Kidney (tissue), 14 donors: ENCODE measurements around the gene CELA3A. TPM values are rescaled to one million over a fixed set of nuclear protein-coding genes. Genes with fewer than 3 reads are reported as not detected.
A peak's percentile ranks its signal among the peaks of the same experiment; 100 is the strongest.

Experiments
- DNase-seq, 5 donors: peaks; one replicate each; pipeline ENCODE4 v3.0.0-alpha.2; 2013 to 2020
- FAIRE-seq: peaks from 2 replicates; lab custom pipeline; 2012; peaks lifted over from hg19 to GRCh38; lab: Jason Lieb, UNC
- H3K27ac ChIP-seq, 2 donors: one replicate each; pipeline ENCODE4 v1.7.0; 2013; ENCODE audit warnings: low read depth in 2 of 2, low read length in 2 of 2, inconsistent platforms in 1 of 2
- H3K27me3 ChIP-seq: one replicate; pipeline ENCODE4 v1.7.1; 2013; ENCODE audit warnings: low read length, inconsistent platforms; ENCODE audit not compliant: control insufficient read depth, insufficient read depth
- H3K36me3 ChIP-seq, 3 donors: one replicate each; pipeline versions ENCODE4 v1.7.0 to v1.7.1; 2013; ENCODE audit warnings: low read length in 3 of 3, control low read depth in 1 of 3, inconsistent platforms in 1 of 3; ENCODE audit not compliant: insufficient read depth in 3 of 3, control insufficient read depth in 2 of 3
- H3K4me1 ChIP-seq, 3 donors: one replicate each; pipeline versions ENCODE4 v1.7.0 to v1.7.1; 2013; ENCODE audit warnings: low read length in 3 of 3, inconsistent platforms in 1 of 3, low read depth in 1 of 3; ENCODE audit not compliant: control insufficient read depth in 2 of 3, insufficient read depth in 2 of 3
- H3K4me3 ChIP-seq, 3 donors: one replicate each; pipeline versions ENCODE4 v1.7.0 to v1.8.1; 2013; ENCODE audit warnings: low read length in 3 of 3, control low read depth in 1 of 3, inconsistent platforms in 1 of 3
- H3K9ac ChIP-seq, 3 donors: one replicate each; pipeline versions ENCODE4 v1.7.0 to v1.7.1; 2013; ENCODE audit warnings: low read length in 3 of 3, control low read depth in 1 of 3, inconsistent platforms in 1 of 3
- H3K9me3 ChIP-seq, 3 donors: one replicate each; pipeline versions ENCODE4 v1.7.0 to v1.7.1; 2013; ENCODE audit warnings: low read length in 3 of 3, control low read depth in 1 of 3, inconsistent platforms in 1 of 3; ENCODE audit not compliant: control insufficient read depth in 2 of 3, insufficient read depth in 1 of 3
- CTCF ChIP-seq: IDR thresholded peaks from 3 replicates; pipeline ENCODE4 v1.5.1; 2012; ENCODE audit warnings: mild to moderate bottlenecking, moderate library complexity, borderline replicate concordance; ENCODE audit not compliant: insufficient read depth; ENCODE audit errors: extremely low read depth
- intact Hi-C: fragments of 100-400 bp; cut with DNase I; formaldehyde crosslinking; loops from one replicate; pipeline ENCODE4 v1.11.1; 2022
- polyA plus RNA-seq: library from polyadenylated mRNA; stranded (reverse); fragments of 350-450 nt; fragmentation: Illumina TruSeq; extraction: RNeasy Lipid Tissue Mini Kit (QIAGEN cat#74804); gene quantifications from one replicate; pipeline ENCODE4 v1.2.3, GENCODE V29; 2014; ENCODE audit warnings: low read depth, low replicate concordance; ENCODE audit not compliant: insufficient read depth
- total RNA-seq: library from RNA; stranded (reverse); fragmentation: NEBNext Ultra II Directional; extraction: Animal tissue kit (Norgen Biotek cat#: 25700); gene quantifications from one replicate; pipeline ENCODE4 v1.2.1, GENCODE V29; 2021
- donor health status: control.
- donor health status: control.
- donor health status: control.
- donor health status: control.
- donor health status: control.
- donor health status: DM: yes; HTN: yes; CAD: no.
- donor health status: Normal renal cell carcinoma (clear cell type).

Gene CELA3A
- total and polyA plus RNA-seq, 2 donors from 2014 or later, result not detected

GRCh38 chr1:22018583-22019559 lies 17.4 kb downstream of the CELA3A start:
- H3K4me1 ChIP-seq, result peaks cover 0 to under 1% (median 0%) of the 10 kb centered on the region in 3 donors
- no peaks in the 10 kb centered on the region for H3K9me3 ChIP-seq
- no peak for TF ChIP-seq CTCF
- H3K27ac ChIP-seq, result no peak overlapping the region
- no peak overlapping the region for H3K4me3 ChIP-seq
- no peaks in the 10 kb centered on the region for H3K36me3 ChIP-seq
- H3K9ac ChIP-seq, result no peak overlapping the region
- H3K27me3 ChIP-seq, result no peaks in the 10 kb centered on the region
- DNase-seq, result peak in 2 of 5 donors; percentile 18 to 24
- no peak for FAIRE-seq
- intact Hi-C loops, result no loop called here

- Histone ChIP-seq H3K9ac (no peak overlapping the region), H3K27me3 (no peaks in the 10 kb centered on the region), H3K4me3 (no peak overlapping the region), H3K9me3 (no peaks in the 10 kb centered on the region), H3K36me3 (no peaks in the 10 kb centered on the region), H3K4me1 (peaks cover 0 to 6% (median 6%) of the 10 kb centered on the region in 3 donors), H3K27ac (no peak overlapping the region)
- FAIRE-seq, result no peak
- TF ChIP-seq CTCF, result no peak
- intact Hi-C loops, result no loop called here
- no peak for DNase-seq
Observed at GRCh38 chr1:22021061-22021460, 19.6 kb downstream of the CELA3A start.

- H3K36me3 ChIP-seq, result no peaks in the 10 kb centered on the region
- FAIRE-seq, result no peak
- peak overlapping the region; percentile 84 to 99 (median 95) for H3K4me3 ChIP-seq
- H3K27me3 ChIP-seq, result no peaks in the 10 kb centered on the region
- H3K9ac ChIP-seq, result peak overlapping the region; percentile 69 to 80 (median 71)
- intact Hi-C loops, result no loop called here
- H3K27ac ChIP-seq, result peak overlapping the region; percentile 98 to 99
- H3K4me1 ChIP-seq, result peaks cover 0 to 10% (median 6%) of the 10 kb centered on the region in 3 donors
- peak in 4 of 5 donors; percentile 77 to 92 (median 85) for DNase-seq
- no peaks in the 10 kb centered on the region for H3K9me3 ChIP-seq
- TF ChIP-seq CTCF, result no peak
Observed at GRCh38 chr1:22024485-22025367, 23.3 kb downstream of the CELA3A start.
